ENCODE measurements around the gene SERPINA3. TPM values are rescaled to one million over a fixed set of nuclear protein-coding genes. Genes with fewer than 3 reads are reported as not detected.

SERPINA3 gene
- total RNA-seq, 2 experiments from 2014 or later, result not detected

DNA sequence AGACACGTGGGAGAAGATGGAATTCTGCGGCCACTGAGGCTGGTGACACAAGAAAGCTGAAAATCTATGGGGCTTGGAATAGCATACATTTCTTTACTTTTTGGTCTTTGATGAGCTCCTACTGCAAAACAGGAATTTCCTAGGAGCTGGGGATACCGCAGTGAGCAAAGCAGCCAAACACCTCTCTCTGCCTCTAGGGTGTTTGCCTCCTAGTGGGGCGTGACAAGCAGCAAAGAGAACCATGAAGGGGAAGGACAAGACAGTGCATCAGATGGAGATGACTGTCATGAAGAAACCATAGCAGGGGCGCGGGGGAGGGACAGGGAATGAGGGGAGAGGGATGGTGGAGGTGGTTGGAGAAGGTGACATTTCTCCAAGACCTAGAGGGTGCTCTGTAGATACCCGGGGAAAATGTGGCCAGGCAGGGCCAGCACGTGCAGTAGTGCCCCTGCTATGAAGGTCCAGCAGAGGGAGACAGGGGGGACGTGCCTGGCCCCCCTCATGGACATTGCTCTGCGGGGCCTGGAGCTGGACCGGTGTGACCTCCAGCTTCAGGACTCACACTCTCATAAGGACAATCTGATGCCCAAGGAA lies 58.6 kb downstream of the SERPINA3 start:
- intact Hi-C loops (cut with DNase I, micrococcal nuclease), result no loop called here
- CTCF ChIA-PET, result no interaction called here
- Mint-ChIP-seq H3K36me3 (ENCODE audit: low read depth) (no peaks in the 10 kb centered on the region), H3K27ac (no peak overlapping the region), H3K27me3 (peaks cover 8% of the 10 kb centered on the region), H3K4me1 (no peaks in the 10 kb centered on the region), H3K9me3 (ENCODE audit: low read depth) (no peaks in the 10 kb centered on the region), H3K4me3 (no peak overlapping the region)
- ATAC-seq, result no peak
- DNase-seq, result no peak
- POLR2A ChIA-PET, result no interaction called here

- no peaks in the 10 kb centered on the region for H3K9me3 Mint-ChIP-seq (ENCODE audit: low read depth)
- peaks cover 8% of the 10 kb centered on the region for H3K27me3 Mint-ChIP-seq
- no peaks in the 10 kb centered on the region for H3K4me1 Mint-ChIP-seq
- DNase-seq, result no peak
- ChIA-PET CTCF (no interaction called here), POLR2A (no interaction called here)
- intact Hi-C loops (cut with DNase I, micrococcal nuclease), result no loop called here
- no peak overlapping the region for H3K27ac Mint-ChIP-seq
- H3K4me3 Mint-ChIP-seq, result no peak overlapping the region
- no peak for ATAC-seq
- H3K36me3 Mint-ChIP-seq (ENCODE audit: low read depth), result no peaks in the 10 kb centered on the region
Observed at GRCh38 chr14:94671870-94672444, 59.8 kb downstream of the SERPINA3 start.

- POLR2A ChIA-PET, result no interaction called here
- CTCF ChIA-PET, result no interaction called here
- ATAC-seq (no peak), DNase-seq (no peak)
- Mint-ChIP-seq H3K27ac (no peak overlapping the region), H3K9me3 (ENCODE audit: low read depth) (no peaks in the 10 kb centered on the region), H3K27me3 (peaks cover 4% of the 10 kb centered on the region), H3K4me1 (no peaks in the 10 kb centered on the region), H3K36me3 (ENCODE audit: low read depth) (no peaks in the 10 kb centered on the region), H3K4me3 (no peak overlapping the region)
- intact Hi-C loops (cut with DNase I, micrococcal nuclease), result no loop called here
Observed at GRCh38 chr14:94673071-94673470, 60.9 kb downstream of the SERPINA3 start.

Other genes starting within 250 kb of the SERPINA3 start
- not detected for gene SERPINA2, start 245.7 kb upstream of the SERPINA3 start, total RNA-seq
- gene SERPINA1, start 223.8 kb upstream of the SERPINA3 start, total RNA-seq, result 100 to 1,000 TPM; 102 to 140 TPM
- gene SERPINA11, start 159.6 kb upstream of the SERPINA3 start, total RNA-seq, result not detected
- gene SERPINA9, start 136.2 kb upstream of the SERPINA3 start, total RNA-seq, result not detected
- gene SERPINA12, start 102.9 kb upstream of the SERPINA3 start, total RNA-seq, result not detected
- not detected for gene SERPINA4, start 50.9 kb upstream of the SERPINA3 start, total RNA-seq
- not detected for gene SERPINA5, start 31.0 kb upstream of the SERPINA3 start, total RNA-seq
- gene GSC, start 157.7 kb downstream of the SERPINA3 start, total RNA-seq, result not detected